GM19099 (cell line): ENCODE data around the gene TMPRSS12.

Experiments used
- POLR2A ChIP-seq: IDR thresholded peaks from 3 replicates; pipeline ENCODE4 v1.6.1; 2011; ENCODE audit warnings: low read depth; ENCODE audit not compliant: insufficient read length; ENCODE audit errors: extremely low read depth

Gene TMPRSS12

DNA sequence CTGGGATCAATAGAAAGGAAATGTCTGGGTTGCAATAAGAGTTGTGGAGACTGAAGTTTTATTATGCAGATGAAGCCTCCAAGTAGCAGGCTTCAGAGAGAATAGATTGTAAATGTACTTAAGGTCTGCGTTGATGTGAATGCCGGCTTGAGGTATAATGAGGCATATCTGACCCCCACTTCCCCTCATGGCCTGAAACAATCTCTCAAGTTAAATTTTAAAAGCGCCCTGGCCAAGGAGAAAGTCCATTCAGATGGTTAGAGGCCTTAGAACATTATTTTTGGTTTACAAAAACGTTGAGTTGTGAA, 81.4 kb downstream of the TMPRSS12 start:
- TF ChIP-seq POLR2A = no peak

DNA sequence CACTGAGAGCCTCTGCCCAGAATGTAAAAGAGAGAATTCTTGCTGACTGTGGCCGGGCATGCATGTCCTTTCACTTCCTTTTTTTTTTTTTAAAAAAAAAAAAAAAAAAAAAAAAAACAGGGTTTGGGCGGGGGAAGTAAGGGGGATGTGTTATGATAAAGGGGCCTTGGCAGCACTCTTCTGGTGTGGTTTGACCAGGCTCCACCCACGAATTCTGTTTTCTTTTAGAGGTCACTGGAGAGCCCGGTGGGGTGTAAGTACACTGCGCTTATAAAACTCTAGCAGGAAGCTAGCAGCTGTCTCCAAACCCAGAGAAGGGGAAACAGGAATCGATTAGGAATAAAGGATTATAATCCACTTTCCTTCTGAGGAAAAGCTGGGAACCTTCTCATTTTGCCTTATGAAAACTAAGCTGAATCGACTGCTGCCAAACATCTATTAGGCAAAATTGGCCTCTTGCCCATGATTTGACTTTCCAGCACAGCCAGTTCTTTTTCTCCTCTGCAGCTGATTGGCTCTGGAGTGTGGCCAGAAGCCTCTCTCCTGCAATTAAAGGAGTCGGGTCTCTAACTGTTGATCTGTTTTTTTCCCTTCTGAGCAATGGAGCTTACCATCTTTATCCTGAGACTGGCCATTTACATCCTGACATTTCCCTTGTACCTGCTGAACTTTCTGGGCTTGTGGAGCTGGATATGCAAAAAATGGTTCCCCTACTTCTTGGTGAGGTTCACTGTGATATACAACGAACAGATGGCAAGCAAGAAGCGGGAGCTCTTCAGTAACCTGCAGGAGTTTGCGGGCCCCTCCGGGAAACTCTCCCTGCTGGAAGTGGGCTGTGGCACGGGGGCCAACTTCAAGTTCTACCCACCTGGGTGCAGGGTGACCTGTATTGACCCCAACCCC, 82.0 kb downstream of the TMPRSS12 start:
- TF ChIP-seq POLR2A = peak; percentile 34

DNA sequence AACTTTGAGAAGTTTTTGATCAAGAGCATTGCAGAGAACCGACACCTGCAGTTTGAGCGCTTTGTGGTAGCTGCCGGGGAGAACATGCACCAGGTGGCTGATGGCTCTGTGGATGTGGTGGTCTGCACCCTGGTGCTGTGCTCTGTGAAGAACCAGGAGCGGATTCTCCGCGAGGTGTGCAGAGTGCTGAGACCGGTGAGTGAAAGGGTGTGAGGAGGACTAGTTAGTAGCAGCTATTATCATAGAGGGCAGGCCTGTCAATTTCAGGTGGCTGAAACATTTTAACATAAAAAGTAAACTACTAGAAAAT, 82.6 kb downstream of the TMPRSS12 start:
- no peak for TF ChIP-seq POLR2A

DNA sequence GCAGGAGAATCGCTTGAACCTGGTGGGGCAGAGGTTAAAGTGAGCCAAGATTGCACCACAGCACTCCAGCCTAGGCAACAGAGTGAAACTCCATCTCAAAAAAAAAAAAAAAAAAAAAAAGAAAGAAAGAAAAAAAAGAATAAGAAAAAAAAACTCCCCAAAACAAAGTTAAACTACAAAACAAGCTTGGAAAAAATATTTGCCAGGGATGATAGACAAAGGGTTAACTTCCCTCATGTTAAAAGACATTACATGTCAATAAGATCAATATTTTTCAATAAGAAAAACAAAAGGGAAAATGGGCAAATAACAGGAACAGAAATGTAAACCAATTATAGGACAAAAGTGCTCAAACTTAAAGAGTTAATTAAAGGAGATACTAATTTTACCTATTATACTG, 83.2 kb downstream of the TMPRSS12 start:
- TF ChIP-seq POLR2A = no peak

DNA sequence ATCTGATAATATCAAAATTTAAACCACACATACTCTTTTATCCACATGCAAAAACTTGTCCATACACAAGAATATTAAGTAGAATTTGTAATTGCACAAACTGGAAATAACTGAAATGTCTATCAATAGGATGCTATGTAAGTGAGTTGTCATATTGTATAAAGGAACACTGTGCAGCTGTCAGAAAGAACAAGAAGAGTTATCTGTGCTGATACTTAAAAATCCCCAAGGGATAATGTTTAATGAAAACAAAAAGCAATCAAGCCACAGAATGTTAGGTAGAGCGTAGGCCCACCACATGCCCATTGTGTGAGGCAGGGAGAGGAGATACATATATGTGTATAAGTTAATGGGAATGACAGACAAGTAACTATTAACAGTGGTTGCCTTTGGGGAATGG, 83.7 kb downstream of the TMPRSS12 start:
- TF ChIP-seq POLR2A = no peak

DNA sequence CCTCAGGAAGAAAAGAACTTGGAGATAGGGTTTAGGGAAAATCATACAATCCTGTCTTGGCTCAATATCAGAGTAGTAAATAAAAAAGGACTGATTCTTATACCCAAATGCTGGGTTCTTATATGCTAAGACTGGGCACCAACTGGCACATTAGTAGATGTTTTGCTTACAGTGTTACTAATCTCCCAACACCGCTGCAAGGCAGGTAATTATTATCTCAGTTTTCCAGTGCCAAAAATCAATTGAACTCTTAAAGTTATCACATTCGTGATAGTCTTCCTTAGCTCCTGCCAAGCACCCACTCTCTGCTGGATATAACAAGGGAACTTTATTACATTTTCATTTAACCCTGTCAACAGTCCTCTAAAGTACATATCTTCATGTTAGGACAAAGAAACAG, 84.6 kb downstream of the TMPRSS12 start:
- no peak for TF ChIP-seq POLR2A

DNA sequence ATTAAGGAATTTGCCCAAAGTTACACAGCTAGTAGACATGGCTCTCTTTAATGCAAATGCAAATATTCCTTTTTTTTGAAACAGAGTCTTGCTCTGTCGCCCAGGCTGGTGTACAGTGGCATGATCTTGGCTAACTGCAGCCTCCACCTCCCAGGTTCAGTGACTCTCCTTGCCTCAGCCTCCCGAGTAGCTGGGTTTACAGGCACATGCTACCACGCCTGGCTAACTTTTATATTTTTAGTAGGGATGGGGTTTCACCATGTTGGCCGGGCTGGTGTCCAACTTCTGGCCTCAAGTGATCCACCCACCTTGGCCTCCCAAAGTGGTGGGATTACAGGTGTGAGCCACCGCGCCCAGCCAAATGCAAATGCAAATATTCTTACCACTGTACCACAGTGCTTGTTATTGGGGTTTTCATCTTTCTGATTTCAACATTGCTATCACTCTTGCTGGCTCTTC, 85.1 kb downstream of the TMPRSS12 start:
- no peak for TF ChIP-seq POLR2A

DNA sequence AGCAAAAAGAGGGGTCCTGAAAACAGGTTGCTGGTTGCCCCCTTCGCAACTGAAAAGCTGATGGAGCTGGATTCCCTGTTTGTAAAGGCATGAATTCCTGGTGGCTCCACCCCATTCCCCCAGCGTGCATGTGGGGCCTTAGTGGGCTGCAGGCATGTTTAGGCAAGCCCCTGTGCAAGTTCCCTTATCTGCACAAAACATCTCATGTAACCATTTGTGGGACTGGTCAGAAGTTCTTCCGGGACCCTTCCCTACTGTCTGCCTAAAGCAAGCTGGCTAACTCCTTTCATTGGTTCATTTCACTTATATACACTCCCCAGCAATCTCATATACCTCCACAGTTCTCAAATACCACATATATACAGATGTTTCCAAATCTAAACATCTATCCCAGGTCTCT, 85.7 kb downstream of the TMPRSS12 start:
- TF ChIP-seq POLR2A = no peak

DNA sequence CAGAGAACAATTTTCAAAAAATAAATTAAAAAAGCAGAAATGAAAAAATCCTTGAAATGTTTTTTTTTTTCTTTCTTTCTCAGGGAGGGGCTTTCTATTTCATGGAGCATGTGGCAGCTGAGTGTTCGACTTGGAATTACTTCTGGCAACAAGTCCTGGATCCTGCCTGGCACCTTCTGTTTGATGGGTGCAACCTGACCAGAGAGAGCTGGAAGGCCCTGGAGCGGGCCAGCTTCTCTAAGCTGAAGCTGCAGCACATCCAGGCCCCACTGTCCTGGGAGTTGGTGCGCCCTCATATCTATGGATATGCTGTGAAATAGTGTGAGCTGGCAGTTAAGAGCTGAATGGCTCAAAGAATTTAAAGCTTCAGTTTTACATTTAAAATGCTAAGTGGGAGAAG, 87.1 kb downstream of the TMPRSS12 start:
- TF ChIP-seq POLR2A = no peak

DNA sequence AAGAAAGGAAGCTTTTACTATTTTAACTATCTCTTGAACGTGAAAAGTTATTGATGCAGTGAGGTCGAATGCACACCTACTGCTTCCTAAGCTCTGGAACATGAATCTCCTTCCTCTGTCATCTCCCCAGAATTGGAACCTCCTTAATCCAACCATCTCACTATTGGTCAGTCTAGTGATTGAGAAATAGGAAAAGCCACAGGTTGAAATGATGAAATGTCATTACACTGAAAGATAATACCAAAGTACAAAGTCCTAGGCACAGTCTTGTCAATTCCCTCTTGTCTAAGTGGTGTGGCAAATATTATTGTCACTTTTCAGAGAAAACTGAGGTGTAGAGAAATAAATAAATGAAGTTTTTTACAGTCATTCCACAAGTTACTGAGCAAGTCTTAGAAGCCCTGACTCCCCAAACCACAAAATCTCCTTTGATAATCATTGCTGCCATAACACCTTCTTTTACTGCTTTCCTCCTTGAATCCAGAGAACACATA, 90.1 kb downstream of the TMPRSS12 start:
- no peak for TF ChIP-seq POLR2A

DNA sequence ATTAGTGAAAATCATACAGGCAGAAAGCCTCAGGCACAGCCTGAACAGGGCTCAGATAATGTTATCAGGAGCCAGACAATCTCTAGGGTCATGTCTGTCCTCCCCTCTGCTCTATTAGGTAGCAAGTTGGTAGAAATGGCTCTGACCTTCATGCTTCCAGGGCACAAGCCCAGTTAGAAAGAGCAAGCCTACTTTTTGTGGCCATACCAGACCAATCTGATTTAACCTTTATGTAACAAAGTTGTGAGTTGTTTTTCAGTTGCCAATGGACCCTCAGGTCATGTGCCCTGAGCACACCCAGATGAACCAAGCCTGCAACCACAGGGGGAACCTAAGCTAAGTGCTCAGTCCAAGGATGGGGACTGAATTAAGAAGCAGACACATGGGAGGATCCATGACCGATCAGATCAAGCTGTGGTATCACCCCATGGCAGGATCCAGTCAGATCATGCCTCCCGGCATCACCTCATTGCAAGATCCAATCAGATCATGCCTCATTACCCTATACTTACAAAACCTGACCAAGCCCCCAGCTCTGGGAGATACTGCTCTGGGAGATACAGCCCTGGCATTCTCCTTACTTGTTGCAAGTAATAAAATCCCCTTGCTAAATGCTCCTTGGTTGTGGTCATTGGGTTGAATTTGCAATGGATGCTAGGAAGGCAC, 90.9 kb downstream of the TMPRSS12 start:
- no peak for TF ChIP-seq POLR2A

DNA sequence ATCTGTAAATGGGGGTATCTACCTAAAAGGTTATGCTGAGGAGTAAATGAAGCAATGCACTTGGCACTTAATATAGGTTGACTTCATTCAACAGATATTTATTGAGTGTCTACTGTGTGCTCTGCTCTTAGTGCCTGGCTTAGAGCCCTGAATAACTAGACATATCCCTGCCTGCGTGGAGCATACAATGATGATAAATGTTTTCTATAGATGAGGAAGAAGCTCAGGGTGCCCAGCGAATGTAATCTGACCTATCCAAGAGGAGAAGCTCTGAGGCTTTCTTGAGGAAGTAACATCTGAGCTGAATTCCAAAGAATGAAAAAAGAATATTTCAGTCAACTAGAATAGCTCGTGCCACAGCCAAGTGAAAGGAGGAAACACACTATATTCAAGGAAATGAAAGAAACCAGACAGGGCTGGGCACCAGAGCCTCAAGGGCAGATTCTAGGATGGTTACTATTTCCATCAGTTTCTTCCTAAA, 91.7 kb downstream of the TMPRSS12 start:
- no peak for TF ChIP-seq POLR2A

DNA sequence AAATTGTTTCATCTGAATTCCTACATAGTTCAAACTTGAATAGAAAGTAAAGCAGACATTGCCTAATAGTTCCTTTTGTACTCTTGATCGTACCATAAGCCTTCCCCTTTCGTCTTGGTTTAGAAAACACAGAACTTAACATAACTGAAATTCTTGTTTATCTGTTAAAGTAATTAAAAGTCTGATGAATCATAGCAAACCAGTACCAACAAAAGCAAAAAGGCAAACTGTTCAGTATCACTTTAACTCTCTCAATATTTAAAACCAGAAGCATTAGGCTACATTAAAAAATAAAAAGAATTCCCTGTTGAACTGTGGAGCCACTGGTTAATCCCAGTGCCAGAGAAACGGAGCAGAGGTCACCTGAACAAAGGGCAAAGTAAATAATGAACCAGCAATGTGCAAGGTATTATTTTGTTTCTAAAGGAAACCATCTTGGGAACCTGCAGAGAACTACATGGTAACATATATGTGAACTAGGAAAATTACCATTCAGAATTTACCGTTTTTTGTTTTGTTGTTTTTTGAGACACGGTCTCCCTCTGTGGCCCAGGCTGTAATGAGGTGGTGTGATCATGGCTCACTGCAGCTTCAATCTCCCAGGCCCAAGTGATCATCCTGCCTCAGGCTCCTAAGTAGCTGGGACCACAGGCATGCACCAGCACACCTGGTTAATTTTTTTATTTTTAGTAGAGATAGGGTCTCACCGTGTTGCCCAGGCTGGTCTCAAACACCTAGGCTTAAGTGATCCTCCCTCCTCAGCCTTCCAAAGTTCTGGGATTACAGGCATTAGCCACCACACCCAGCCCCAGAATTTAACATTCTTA, 92.5 kb downstream of the TMPRSS12 start:
- no peak for TF ChIP-seq POLR2A

DNA sequence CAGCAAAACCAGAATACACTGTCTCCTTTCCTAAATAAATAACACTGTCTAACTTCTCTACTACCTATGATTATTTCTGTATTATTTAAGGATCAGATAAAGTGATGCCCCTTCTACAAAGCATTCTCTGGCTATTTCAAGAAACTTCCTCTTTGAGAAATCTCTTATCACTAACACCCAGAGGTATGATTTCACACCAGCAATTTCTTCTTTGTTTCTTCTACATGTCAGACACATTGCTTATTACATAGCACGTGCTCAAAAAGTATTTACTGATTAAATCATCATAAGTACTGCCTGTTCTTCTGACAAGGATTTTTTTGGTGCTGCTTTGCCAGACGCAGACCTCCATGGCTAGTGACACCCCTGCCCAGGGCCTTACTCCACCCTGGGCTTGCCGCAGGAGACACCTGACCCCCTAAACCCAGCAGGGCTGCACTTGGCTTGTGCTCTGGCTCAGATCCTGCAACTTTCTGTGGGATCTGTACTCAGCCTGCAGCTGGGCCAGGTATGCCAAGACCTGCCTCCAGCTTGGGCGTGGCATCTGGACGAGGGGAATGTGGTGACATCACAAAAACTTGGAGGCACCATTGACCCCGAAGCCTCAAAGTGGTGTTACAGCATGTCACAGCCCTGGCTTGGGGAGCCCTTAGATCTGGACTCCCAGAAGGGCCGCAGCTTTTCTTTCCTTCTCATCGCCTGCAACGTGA, 94.2 kb downstream of the TMPRSS12 start:
- TF ChIP-seq POLR2A = no peak
